Measurements from ENCODE around the gene STARD13. TPM values are rescaled to one million over a fixed set of nuclear protein-coding genes. Genes with fewer than 3 reads are reported as not detected.

STARD13 gene
- total RNA-seq, 1 experiment from 2014 or later: 11.3 TPM

DNA sequence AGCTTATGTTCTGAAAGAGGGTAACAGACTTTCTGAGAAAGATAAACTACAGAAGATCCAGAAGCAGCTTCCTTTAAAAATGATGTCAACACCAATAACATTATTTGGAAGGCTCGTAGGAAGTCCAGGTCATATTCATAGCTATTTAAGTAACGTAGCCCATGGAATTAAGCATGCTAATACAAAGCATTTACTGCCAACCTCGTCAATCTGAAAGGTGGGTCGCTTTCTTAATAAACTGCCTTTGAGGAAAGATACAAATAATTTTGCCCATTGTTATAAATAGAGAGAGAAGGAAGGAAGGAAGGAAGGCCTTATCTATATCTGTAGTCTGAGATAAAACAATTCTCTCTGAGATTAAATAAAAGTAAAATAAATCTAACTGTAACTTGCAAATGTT lies 80.3 kb downstream of the STARD13 start:
- Mint-ChIP-seq H3K27ac (ENCODE audit: unreplicated experiment) (no peak overlapping the region), H3K4me3 (ENCODE audit: low read depth, unreplicated experiment) (no peak overlapping the region)
- CTCF ChIA-PET: no interaction called here

GRCh38 chr13:33204130-33204927 lies 81.2 kb downstream of the STARD13 start:
- BruUV-seq (replicated peaks): no TSS peak
- Mint-ChIP-seq H3K9me3 (ENCODE audit: low read depth, unreplicated experiment) (no peaks in the 10 kb centered on the region), H3K27me3 (ENCODE audit: unreplicated experiment) (no peaks in the 10 kb centered on the region), H3K36me3 (ENCODE audit: insufficient read depth, unreplicated experiment) (no peaks in the 10 kb centered on the region), H3K27ac (ENCODE audit: unreplicated experiment) (no peak overlapping the region), H3K4me1 (ENCODE audit: low read depth, unreplicated experiment) (peaks cover 33% of the 10 kb centered on the region), H3K4me3 (ENCODE audit: low read depth, unreplicated experiment) (no peak overlapping the region)
- intact Hi-C loops (cut with micrococcal nuclease; ENCODE audit: unreplicated experiment): no loop called here
- CTCF ChIA-PET: no interaction called here
- TF ChIP-seq, protein P1, sequence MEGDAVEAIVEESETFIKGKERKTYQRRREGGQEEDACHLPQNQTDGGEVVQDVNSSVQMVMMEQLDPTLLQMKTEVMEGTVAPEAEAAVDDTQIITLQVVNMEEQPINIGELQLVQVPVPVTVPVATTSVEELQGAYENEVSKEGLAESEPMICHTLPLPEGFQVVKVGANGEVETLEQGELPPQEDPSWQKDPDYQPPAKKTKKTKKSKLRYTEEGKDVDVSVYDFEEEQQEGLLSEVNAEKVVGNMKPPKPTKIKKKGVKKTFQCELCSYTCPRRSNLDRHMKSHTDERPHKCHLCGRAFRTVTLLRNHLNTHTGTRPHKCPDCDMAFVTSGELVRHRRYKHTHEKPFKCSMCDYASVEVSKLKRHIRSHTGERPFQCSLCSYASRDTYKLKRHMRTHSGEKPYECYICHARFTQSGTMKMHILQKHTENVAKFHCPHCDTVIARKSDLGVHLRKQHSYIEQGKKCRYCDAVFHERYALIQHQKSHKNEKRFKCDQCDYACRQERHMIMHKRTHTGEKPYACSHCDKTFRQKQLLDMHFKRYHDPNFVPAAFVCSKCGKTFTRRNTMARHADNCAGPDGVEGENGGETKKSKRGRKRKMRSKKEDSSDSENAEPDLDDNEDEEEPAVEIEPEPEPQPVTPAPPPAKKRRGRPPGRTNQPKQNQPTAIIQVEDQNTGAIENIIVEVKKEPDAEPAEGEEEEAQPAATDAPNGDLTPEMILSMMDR (IDR thresholded peaks at IDR 0.05; ENCODE audit: unreplicated experiment): no peak
- DNase-seq: no peak

More for the DNA sequence above, 80.3 kb downstream of the STARD13 start:
- Mint-ChIP-seq H3K27me3 (ENCODE audit: unreplicated experiment) (no peaks in the 10 kb centered on the region), H3K4me1 (ENCODE audit: low read depth, unreplicated experiment) (peaks cover 34% of the 10 kb centered on the region), H3K36me3 (ENCODE audit: insufficient read depth, unreplicated experiment) (no peaks in the 10 kb centered on the region), H3K9me3 (ENCODE audit: low read depth, unreplicated experiment) (no peaks in the 10 kb centered on the region)
- no peak for DNase-seq
- intact Hi-C loops (cut with micrococcal nuclease; ENCODE audit: unreplicated experiment): no loop called here
- no TSS peak for BruUV-seq (replicated peaks)
- TF ChIP-seq, protein P1 (IDR thresholded peaks at IDR 0.05; ENCODE audit: unreplicated experiment): no peak

DNA sequence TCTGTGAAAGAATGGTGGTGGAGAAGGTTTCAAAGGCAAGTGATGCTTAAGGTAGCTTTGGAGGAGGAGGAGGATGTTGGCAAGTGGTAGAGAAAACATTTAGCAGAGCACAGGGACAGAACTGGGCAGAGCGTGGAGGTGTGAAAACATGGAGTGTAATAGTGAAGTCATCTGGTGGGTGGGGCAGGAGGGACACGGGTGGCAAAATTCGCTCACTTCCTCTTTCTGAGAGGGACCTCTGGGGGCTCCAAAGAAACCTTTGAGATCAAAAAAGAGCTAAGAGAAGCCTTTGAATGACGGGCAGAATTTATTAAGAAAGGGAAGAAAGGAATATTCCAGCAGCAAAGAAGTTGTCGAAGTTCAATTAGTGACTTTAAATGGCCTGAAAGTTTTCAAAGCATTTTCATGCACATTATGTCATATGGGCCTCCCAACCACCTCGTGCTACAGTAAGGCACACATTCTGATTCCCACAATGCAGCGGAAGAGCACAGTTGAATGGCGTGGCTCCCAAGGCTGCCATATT lies 82.8 kb downstream of the STARD13 start:
- Mint-ChIP-seq H3K4me3 (ENCODE audit: low read depth, unreplicated experiment) (no peak overlapping the region), H3K4me1 (ENCODE audit: low read depth, unreplicated experiment) (peaks cover 17% of the 10 kb centered on the region), H3K36me3 (ENCODE audit: insufficient read depth, unreplicated experiment) (no peaks in the 10 kb centered on the region), H3K27me3 (ENCODE audit: unreplicated experiment) (no peaks in the 10 kb centered on the region), H3K9me3 (ENCODE audit: low read depth, unreplicated experiment) (no peaks in the 10 kb centered on the region), H3K27ac (ENCODE audit: unreplicated experiment) (no peak overlapping the region)
- CTCF ChIA-PET: no interaction called here
- TF ChIP-seq, protein P1 (IDR thresholded peaks at IDR 0.05; ENCODE audit: unreplicated experiment): no peak
- no peak for DNase-seq
- intact Hi-C loops (cut with micrococcal nuclease; ENCODE audit: unreplicated experiment): no loop called here
- no TSS peak for BruUV-seq (replicated peaks)

DNA sequence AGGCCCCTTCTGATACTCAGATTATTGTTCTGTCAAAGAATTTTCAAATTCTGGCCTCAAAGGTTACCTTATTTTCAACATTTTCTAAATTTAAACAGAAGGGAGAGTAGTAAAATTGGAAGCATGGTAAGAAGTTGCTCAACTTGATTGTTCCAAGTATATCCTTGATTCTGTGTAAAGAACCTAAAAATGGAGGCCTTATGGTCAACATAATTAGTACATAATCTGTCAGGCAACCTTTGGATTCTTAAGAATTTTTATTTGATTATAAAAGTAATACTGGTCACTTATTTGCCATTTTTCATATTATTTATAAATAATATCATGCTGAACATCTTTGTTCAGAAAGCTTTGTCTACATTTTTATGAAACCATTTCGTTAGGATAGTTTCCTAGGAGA lies 83.9 kb downstream of the STARD13 start:
- no peaks in the 10 kb centered on the region for H3K27me3 Mint-ChIP-seq (ENCODE audit: unreplicated experiment)
- no peak overlapping the region for H3K4me3 Mint-ChIP-seq (ENCODE audit: low read depth, unreplicated experiment)
- no peak overlapping the region for H3K27ac Mint-ChIP-seq (ENCODE audit: unreplicated experiment)
- H3K9me3 Mint-ChIP-seq (ENCODE audit: low read depth, unreplicated experiment): no peaks in the 10 kb centered on the region
- peaks cover 8% of the 10 kb centered on the region for H3K4me1 Mint-ChIP-seq (ENCODE audit: low read depth, unreplicated experiment)
- TF ChIP-seq, protein P1 (IDR thresholded peaks at IDR 0.05; ENCODE audit: unreplicated experiment): no peak
- no TSS peak for BruUV-seq (replicated peaks)
- intact Hi-C loops (cut with micrococcal nuclease; ENCODE audit: unreplicated experiment): no loop called here
- H3K36me3 Mint-ChIP-seq (ENCODE audit: insufficient read depth, unreplicated experiment): no peaks in the 10 kb centered on the region
- DNase-seq: no peak
- CTCF ChIA-PET: no interaction called here

All from Calu3 (cell line).